Measurements from ENCODE around the gene FILIP1L.
A peak's percentile ranks its signal among the peaks of the same experiment; 100 is the strongest.

Gene FILIP1L

GRCh38 chr3:99823723-99824711 is 290.3 kb downstream of the FILIP1L start:
- DNase-seq = no peak

- DNase-seq = no peak
Measured at GRCh38 chr3:99818818-99819217, 295.5 kb downstream of the FILIP1L start.

GRCh38 chr3:99817437-99818240 is 296.7 kb downstream of the FILIP1L start, which contains the start of gene CMSS1:
Gene CMSS1, plus strand, starts transcription at chr3:99817862.
- peak; percentile 97 for DNase-seq

GRCh38 chr3:99817047-99817436 is 297.3 kb downstream of the FILIP1L start:
- DNase-seq = peak; percentile 5

GRCh38 chr3:99810403-99810802 is 303.9 kb downstream of the FILIP1L start:
- DNase-seq = no peak

- DNase-seq = no peak
Measured at GRCh38 chr3:99809565-99809964, 304.7 kb downstream of the FILIP1L start.

- DNase-seq = peak; percentile 26
Measured at GRCh38 chr3:99808163-99808794, 306.0 kb downstream of the FILIP1L start.

- DNase-seq = no peak
Measured at GRCh38 chr3:99805160-99805559, 309.1 kb downstream of the FILIP1L start.

GRCh38 chr3:99803297-99803696 is 311.0 kb downstream of the FILIP1L start:
- DNase-seq = no peak

- DNase-seq = no peak
Measured at GRCh38 chr3:99799422-99799821, 314.9 kb downstream of the FILIP1L start.

GRCh38 chr3:99795573-99795972 is 318.7 kb downstream of the FILIP1L start:
- DNase-seq = no peak

GRCh38 chr3:99794485-99794884 is 319.8 kb downstream of the FILIP1L start:
- DNase-seq = no peak

GRCh38 chr3:99789011-99789721 is 325.1 kb downstream of the FILIP1L start:
- no peak for DNase-seq
